Heart left ventricle (tissue), 16 donors: Measurements from ENCODE around the gene TMEM258. TPM values are rescaled to one million over a fixed set of nuclear protein-coding genes. Genes with fewer than 3 reads are reported as not detected.
A peak's percentile ranks its signal among the peaks of the same experiment; 100 is the strongest.

ENCODE experiments used
- ATAC-seq, 4 donors: fragments of 200-7000 bp; cut with Tn5 transposase; one replicate each; pipeline ENCODE4 v1.9.1; 2020 to 2022; ENCODE audit warnings: moderate library complexity in 4 of 4, mild to moderate bottlenecking in 3 of 4, moderate number of reproducible peaks in 1 of 4
- DNase-seq, 5 donors: peaks; one replicate each; pipeline ENCODE4 v3.0.0-alpha.2; 2020
- H3K27ac ChIP-seq, 12 donors: fragments of 200-600 bp; sonication (generic) in 4 of 12; one replicate each; pipeline versions ENCODE4 v1.5.0 to v1.8.0; 2016 to 2022; ENCODE audit warnings: mild to moderate bottlenecking in 2 of 12
- H3K27me3 ChIP-seq, 9 donors: fragments of 200-600 bp; sonication (generic) in 2 of 9; one replicate each; pipeline versions ENCODE4 v1.5.1 to v1.8.0; 2016 to 2022; ENCODE audit warnings: mild to moderate bottlenecking in 3 of 9
- H3K36me3 ChIP-seq, 9 donors: fragments of 200-600 bp; sonication (generic) in 2 of 9; one replicate each; pipeline versions ENCODE4 v1.5.0 to v1.8.0; 2018 to 2022; ENCODE audit warnings: mild to moderate bottlenecking in 2 of 9
- H3K4me1 ChIP-seq, 12 donors: fragments of 200-600 bp; sonication (generic) in 4 of 12; one replicate each; pipeline versions ENCODE4 v1.5.0 to v1.8.0; 2016 to 2022; ENCODE audit warnings: mild to moderate bottlenecking in 3 of 12
- H3K4me3 ChIP-seq, 12 donors: fragments of 200-600 bp; sonication (generic) in 4 of 12; one replicate each; pipeline versions ENCODE4 v1.5.0 to v1.8.0; 2017 to 2022; ENCODE audit warnings: mild to moderate bottlenecking in 9 of 12, moderate library complexity in 4 of 12
- H3K9me3 ChIP-seq, 12 donors: fragments of 200-600 bp; sonication (generic) in 4 of 12; one replicate each; pipeline versions ENCODE4 v1.5.0 to v1.8.0; 2016 to 2022; ENCODE audit warnings: mild to moderate bottlenecking in 1 of 12
- CTCF ChIP-seq, 12 donors: fragments of 200-600 bp; sonication (generic) in 4 of 12; IDR thresholded peaks; one replicate each; pipeline versions ENCODE4 v1.5.0 to v1.8.0; 2018 to 2022; ENCODE audit warnings: antibody characterized with exemption in 12 of 12, mild to moderate bottlenecking in 5 of 12
- POLR2A ChIP-seq, 2 donors: fragments of 450-650 bp; IDR thresholded peaks; one replicate each; pipeline ENCODE4 v1.6.1; 2017; ENCODE audit warnings: antibody characterized with exemption in 2 of 2, mild to moderate bottlenecking in 2 of 2, moderate library complexity in 2 of 2
- WGBS, 4 donors: extraction: QIAGEN DNeasy Blood & Tissue Kit in 2 of 4; methylation state at CpG; one replicate each; pipeline versions ENCODE4 v1.1.5 to v1.1.7; 2013 to 2018; 5-methylcytosine and 5-hydroxymethylcytosine counted together
- intact Hi-C, 10 donors: fragments of 100-400 bp; cut with DNase I; formaldehyde crosslinking; loops; one replicate each; pipeline versions ENCODE4 v1.11.1 to v1.14.2; 2022
- polyA plus RNA-seq, 2 donors: library from polyadenylated mRNA; stranded (reverse); fragments of 200-250 nt; gene quantifications; one replicate each; pipeline ENCODE4 v1.2.3, GENCODE V29; 2013
- total RNA-seq, 9 donors: library from RNA; depleted of rRNA in 2 of 9; stranded (reverse); fragments of >200 nt in 2 of 9; fragmentation: NEBNext Ultra II Directional in 3 of 9; extraction: Animal tissue kit (Norgen Biotek cat#: 25700) in 3 of 9; gene quantifications; one replicate each; pipeline versions ENCODE4 v1.1.0 to v1.2.4, GENCODE V29; 2016 to 2023
- donor health status: ischemic (EF 13 %, LVEDD 7.1; RV severe dilation, severe dysfunction).
- donor health status: healthy with polysubstance abuse.
- donor health status: DM: no; HTN: yes; CAD: no.
- donor health status: DM: no; HTN: no; CAD: no.
- donor health status: ischemic (EF 25% LVEDD 6.9; RV normal size, moderate dysfunction).
- donor health status: ischemic (EF 25% LVEDD 5.7; RV mildly dilated, moderate dysfunction).
- donor health status: healthy.
- donor health status: DM: yes; HTN: yes; CAD: no.
- donor health status: ischemic (EF 35%, LVEDD 5.7; RV mildly dilated, moderate dysfunction).
- donor health status: nonischemic (EF 11% LVEDD 7.7; RV severe dilation, severe dysfunction).
- donor health status: DM: yes; HTN: yes; CAD: no.
- donor health status: PGD.
- donor health status: ischemic (EF 29% LVEDD 5.4; RV normal size, mild dysfunction).
- donor health status: nonischemic (EF 23%, LVEDD 6.1; RV moderate dilation, normal function).

Gene TMEM258
- total and polyA plus RNA-seq, 11 donors: 48.0 to 139 (median 109) TPM

GRCh38 chr11:61749591-61750217 is 42.7 kb downstream of the TMEM258 start:
- intact Hi-C loops: loop anchor here in 6 of 10 donors (2.0 to 5.0 kb wide), 2 partner anchors 358 to 359 kb away; no protein-coding TSS in a partner anchor
- Histone ChIP-seq H3K27ac (no peak overlapping the region), H3K9me3 (no peaks in the 10 kb centered on the region), H3K36me3 (no peaks in the 10 kb centered on the region), H3K27me3 (peaks cover 0 to 7% (median 2%) of the 10 kb centered on the region in 9 donors), H3K4me1 (peaks cover 0 to 18% (median 7%) of the 10 kb centered on the region in 12 donors), H3K4me3 (no peak overlapping the region)
- no peak for TF ChIP-seq CTCF (IDR thresholded peaks at IDR 0.05)
- TF ChIP-seq POLR2A (IDR thresholded peaks at IDR 0.05): no peak
- ATAC-seq (no peak), DNase-seq (no peak)
- 61 to 70% (median 64%) methylated on average over 18 to 21 of the region's 21 CpGs for WGBS, 4 donors

GRCh38 chr11:61747967-61748285 is 44.5 kb downstream of the TMEM258 start:
- H3K9me3 ChIP-seq: no peaks in the 10 kb centered on the region
- peak in 1 of 12 donors; percentile 5 for TF ChIP-seq CTCF (IDR thresholded peaks at IDR 0.05)
- no peak for TF ChIP-seq POLR2A (IDR thresholded peaks at IDR 0.05)
- H3K4me1 ChIP-seq: peaks cover 0 to 17% (median 7%) of the 10 kb centered on the region in 12 donors
- H3K4me3 ChIP-seq: no peak overlapping the region
- peaks cover 0 to 11% (median 0%) of the 10 kb centered on the region in 9 donors for H3K36me3 ChIP-seq
- peaks cover 0 to 5% (median 2%) of the 10 kb centered on the region in 9 donors for H3K27me3 ChIP-seq
- intact Hi-C loops: loop anchor here in 3 of 10 donors (2.0 to 5.0 kb wide), 2 partner anchors 359 to 361 kb away; no protein-coding TSS in a partner anchor
- 37 to 67% (median 49%) methylated on average over 2 to 3 of the region's 3 CpGs for WGBS, 4 donors
- no peak for DNase-seq
- H3K27ac ChIP-seq: peak overlapping the region in 1 of 12 donors; percentile 9
- peak in 1 of 4 donors; percentile 8 for ATAC-seq

GRCh38 chr11:61747192-61747966 is 45.0 kb downstream of the TMEM258 start:
- 30 to 74% (median 56%) methylated on average over 8 to 19 of the region's 19 CpGs for WGBS, 4 donors
- H3K9me3 ChIP-seq: no peaks in the 10 kb centered on the region
- DNase-seq (peak; percentile 71 to 89 (median 83)), ATAC-seq (peak; percentile 72 to 89 (median 84))
- H3K27me3 ChIP-seq: peaks cover 0 to 5% (median 0%) of the 10 kb centered on the region in 9 donors
- intact Hi-C loops: loop anchor here in 2 of 10 donors (2.0 to 5.0 kb wide), 2 partner anchors 360 to 361 kb away; no protein-coding TSS in a partner anchor
- H3K36me3 ChIP-seq: peaks cover 0 to 12% (median 1%) of the 10 kb centered on the region in 9 donors
- H3K4me1 ChIP-seq: peaks cover 0 to 12% (median 6%) of the 10 kb centered on the region in 12 donors
- no peak overlapping the region for H3K4me3 ChIP-seq
- peak overlapping the region in 1 of 12 donors; percentile 9 for H3K27ac ChIP-seq
- TF ChIP-seq POLR2A (IDR thresholded peaks at IDR 0.05) (no peak), CTCF (IDR thresholded peaks at IDR 0.05) (peak; percentile 74 to 91 (median 84))
